Activated CD8-positive, alpha-beta T cell treated with anti-CD3 and anti-CD28 coated beads for 36 hours (primary cell): ENCODE measurements around the gene SLC29A1. TPM values are rescaled to one million over a fixed set of nuclear protein-coding genes. Genes with fewer than 3 reads are reported as not detected.
A peak's percentile ranks its signal among the peaks of the same experiment; 100 is the strongest.

Experiments used
- ATAC-seq: fragments of 200-7000 bp; cut with Tn5 transposase; one replicate; pipeline ENCODE4 v1.10.0; 2021; ENCODE audit warnings: mild to moderate bottlenecking, moderate library complexity
- CTCF ChIA-PET: fragments of 350-600 bp; sonication (Branson Sonifier 250); formaldehyde crosslinking; loops from one replicate; lab custom pipeline; 2021; ENCODE audit warnings: antibody characterized with exemption; lab: Charles Lee
- POLR2A ChIA-PET: fragments of 350-600 bp; sonication (Branson Sonifier 250); formaldehyde crosslinking; loops from one replicate; lab custom pipeline; 2021; ENCODE audit warnings: antibody characterized with exemption; lab: Charles Lee
- DNase-seq: peaks from one replicate; pipeline ENCODE4 v3.0.0-alpha.2; 2020
- H3K27ac Mint-ChIP-seq: one replicate; pipeline ENCODE4 v1.8.0; 2021; ENCODE audit warnings: mild to moderate bottlenecking, mixed read lengths
- H3K27me3 Mint-ChIP-seq: one replicate; pipeline ENCODE4 v1.8.0; 2021; ENCODE audit warnings: mixed read lengths
- H3K36me3 Mint-ChIP-seq: one replicate; pipeline ENCODE4 v1.8.0; 2021; ENCODE audit warnings: low read depth, mixed read lengths
- H3K4me1 Mint-ChIP-seq: one replicate; pipeline ENCODE4 v1.8.0; 2021; ENCODE audit warnings: low read depth, mixed read lengths
- H3K4me3 Mint-ChIP-seq: one replicate; pipeline ENCODE4 v1.8.0; 2021; ENCODE audit warnings: mild to moderate bottlenecking, moderate library complexity, mixed read lengths
- H3K9me3 Mint-ChIP-seq: one replicate; pipeline ENCODE4 v1.8.0; 2021; ENCODE audit warnings: mixed read lengths
- intact Hi-C: fragments of 100-400 bp; cut with micrococcal nuclease; formaldehyde crosslinking; loops from one replicate; pipeline ENCODE4 v1.10.0; 2022
- total RNA-seq, 2 experiments: library from RNA; stranded (reverse); gene quantifications; one replicate each; pipeline ENCODE4 v1.2.3, GENCODE V29; 2021
- TF ChIP-seq, protein P1 (sequence below): fragments of 200-600 bp; IDR thresholded peaks from one replicate; pipeline ENCODE4 v1.8.0; 2022; ENCODE audit warnings: antibody characterized with exemption, mild to moderate bottlenecking

SLC29A1 gene
- total RNA-seq, 2 experiments from 2014 or later = 56.1 to 57.4 TPM

DNA sequence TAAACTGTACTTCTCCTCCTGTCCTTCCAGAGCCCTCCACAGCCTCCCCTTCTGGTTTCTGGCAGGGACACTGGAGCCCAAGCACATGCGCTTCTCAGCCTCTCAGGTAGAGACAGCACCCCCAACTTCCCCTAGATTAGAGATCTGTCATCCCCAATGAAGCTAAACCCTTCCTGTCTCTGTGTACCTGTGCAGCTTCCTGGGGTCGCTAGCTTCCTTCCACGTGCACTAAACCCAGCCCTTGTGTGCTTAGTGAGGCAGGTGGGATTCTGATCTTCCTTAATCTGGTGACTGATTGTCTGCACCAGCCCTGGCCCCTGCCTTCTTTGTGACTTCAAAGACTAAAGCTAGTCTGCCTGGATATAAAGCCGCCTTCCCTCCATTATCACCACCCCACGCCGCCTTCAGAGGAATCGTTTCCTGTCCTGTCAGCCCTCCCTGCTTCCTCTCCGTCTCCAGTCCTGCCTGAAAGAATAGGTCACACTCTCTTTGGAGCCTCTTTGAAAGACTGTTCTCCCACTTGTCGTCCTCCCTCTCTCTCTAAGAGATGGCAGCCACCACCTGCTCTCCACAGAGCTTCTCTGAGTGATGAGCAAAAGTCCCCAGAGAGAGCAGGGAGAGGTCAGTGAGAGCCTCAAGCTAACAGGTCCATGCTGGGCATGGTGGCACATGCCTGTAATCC lies 37.3 kb upstream of the SLC29A1 start:
- ChIA-PET POLR2A (interaction anchor here (0.6 to 1.7 kb wide), 4 partner anchors 9 to 61 kb away, joined by 3 to 9 read pairs (median 3); partner anchors contain the start of gene HSP90AB1), CTCF (interaction anchor here (1.0 to 4.1 kb wide), 7 partner anchors 13 to 90 kb away, joined by 3 to 15 read pairs (median 5); partner anchors contain the start of gene SLC35B2)
- intact Hi-C loops = no loop called here
- ATAC-seq = peak; percentile 71
- peaks cover 17% of the 10 kb centered on the region for H3K4me1 Mint-ChIP-seq
- TF ChIP-seq, protein P1, sequence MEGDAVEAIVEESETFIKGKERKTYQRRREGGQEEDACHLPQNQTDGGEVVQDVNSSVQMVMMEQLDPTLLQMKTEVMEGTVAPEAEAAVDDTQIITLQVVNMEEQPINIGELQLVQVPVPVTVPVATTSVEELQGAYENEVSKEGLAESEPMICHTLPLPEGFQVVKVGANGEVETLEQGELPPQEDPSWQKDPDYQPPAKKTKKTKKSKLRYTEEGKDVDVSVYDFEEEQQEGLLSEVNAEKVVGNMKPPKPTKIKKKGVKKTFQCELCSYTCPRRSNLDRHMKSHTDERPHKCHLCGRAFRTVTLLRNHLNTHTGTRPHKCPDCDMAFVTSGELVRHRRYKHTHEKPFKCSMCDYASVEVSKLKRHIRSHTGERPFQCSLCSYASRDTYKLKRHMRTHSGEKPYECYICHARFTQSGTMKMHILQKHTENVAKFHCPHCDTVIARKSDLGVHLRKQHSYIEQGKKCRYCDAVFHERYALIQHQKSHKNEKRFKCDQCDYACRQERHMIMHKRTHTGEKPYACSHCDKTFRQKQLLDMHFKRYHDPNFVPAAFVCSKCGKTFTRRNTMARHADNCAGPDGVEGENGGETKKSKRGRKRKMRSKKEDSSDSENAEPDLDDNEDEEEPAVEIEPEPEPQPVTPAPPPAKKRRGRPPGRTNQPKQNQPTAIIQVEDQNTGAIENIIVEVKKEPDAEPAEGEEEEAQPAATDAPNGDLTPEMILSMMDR = no peak
- no peaks in the 10 kb centered on the region for H3K27me3 Mint-ChIP-seq
- H3K4me3 Mint-ChIP-seq = no peak overlapping the region
- no peaks in the 10 kb centered on the region for H3K36me3 Mint-ChIP-seq
- peak overlapping the region; percentile 75 for H3K27ac Mint-ChIP-seq
- DNase-seq = no peak
- H3K9me3 Mint-ChIP-seq = no peaks in the 10 kb centered on the region

DNA sequence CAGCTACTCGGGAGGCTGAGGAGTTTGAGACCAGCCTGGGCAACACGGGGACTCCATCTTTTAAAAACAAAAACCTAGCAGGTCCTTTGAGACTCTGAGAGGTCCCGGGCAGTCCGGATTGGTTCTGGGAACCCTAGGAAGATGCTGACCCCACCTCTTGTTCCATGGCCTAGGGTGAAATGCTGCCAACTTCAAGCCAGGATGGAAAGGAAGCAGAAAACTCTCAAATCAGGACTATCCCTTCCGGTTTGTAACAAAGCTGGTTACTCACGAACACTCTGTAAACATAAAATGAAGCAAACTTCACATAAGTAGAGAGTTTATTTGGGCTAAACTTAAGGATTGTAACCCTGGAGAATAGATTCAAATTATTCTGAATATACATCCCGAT lies 36.8 kb upstream of the SLC29A1 start:
- no peaks in the 10 kb centered on the region for H3K36me3 Mint-ChIP-seq
- H3K27ac Mint-ChIP-seq = no peak overlapping the region
- H3K9me3 Mint-ChIP-seq = no peaks in the 10 kb centered on the region
- H3K4me1 Mint-ChIP-seq = peaks cover 17% of the 10 kb centered on the region
- H3K4me3 Mint-ChIP-seq = no peak overlapping the region
- ATAC-seq = no peak
- ChIA-PET CTCF (interaction anchor here (1.0 to 4.1 kb wide), 7 partner anchors 14 to 90 kb away, joined by 3 to 15 read pairs (median 5); partner anchors contain the start of gene SLC35B2), POLR2A (interaction anchor here (1.7 kb wide), 1 partner anchor 60 kb away, joined by 9 read pairs; the partner anchor contains the start of gene HSP90AB1)
- intact Hi-C loops = no loop called here
- no peak for DNase-seq
- TF ChIP-seq, protein P1 = no peak
- no peaks in the 10 kb centered on the region for H3K27me3 Mint-ChIP-seq

DNA sequence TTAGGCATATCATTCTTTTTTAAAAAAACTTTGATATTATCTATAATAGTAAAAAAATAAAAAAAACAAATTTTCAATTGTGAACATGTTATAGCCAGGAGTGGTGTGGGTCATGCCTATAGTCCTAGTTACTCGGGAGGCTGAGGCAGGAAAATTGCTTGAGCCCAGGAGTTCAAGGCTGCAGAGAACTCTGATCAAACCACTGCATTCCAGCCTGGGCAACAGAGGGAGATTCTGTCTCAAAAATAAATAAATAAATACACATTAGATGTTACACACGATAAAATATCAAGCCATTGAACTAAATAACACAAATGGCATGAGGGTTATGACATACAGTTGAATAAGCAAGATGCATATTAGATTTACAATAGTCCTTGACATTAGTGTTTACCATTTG lies 34.6 kb upstream of the SLC29A1 start:
- intact Hi-C loops = no loop called here

DNA sequence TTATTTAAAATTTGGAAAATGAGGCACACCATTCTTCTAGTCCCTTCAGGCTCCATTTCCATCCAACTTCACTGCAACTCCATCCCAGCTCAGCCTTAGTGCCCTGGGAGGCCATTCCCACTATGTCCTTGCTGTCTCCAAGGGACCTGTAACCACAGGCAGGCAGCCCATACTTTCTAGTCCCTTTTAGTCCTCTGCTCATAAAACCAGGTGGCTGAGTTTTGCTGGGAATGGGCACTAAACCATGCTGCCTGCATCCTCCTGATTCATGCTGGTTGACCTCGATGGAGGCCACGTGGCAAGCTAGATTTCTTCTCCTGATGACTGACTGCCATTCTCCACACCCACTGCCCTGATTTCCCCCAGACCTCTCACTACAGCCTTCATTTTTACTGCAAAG lies 34.1 kb upstream of the SLC29A1 start:
- ATAC-seq (peak; percentile 12), DNase-seq (no peak)
- TF ChIP-seq, protein P1 = no peak
- no peak overlapping the region for H3K27ac Mint-ChIP-seq
- no peaks in the 10 kb centered on the region for H3K27me3 Mint-ChIP-seq
- no peaks in the 10 kb centered on the region for H3K36me3 Mint-ChIP-seq
- CTCF ChIA-PET = interaction anchor here (0.8 to 5.2 kb wide), 7 partner anchors 12 to 56 kb away, joined by 3 to 26 read pairs (median 3); partner anchors contain the start of gene SLC29A1
- POLR2A ChIA-PET = interaction anchor here (1.0 to 1.1 kb wide), 2 partner anchors 12 to 24 kb away, joined by 3 read pairs; no protein-coding TSS in a partner anchor
- peaks cover 17% of the 10 kb centered on the region for H3K4me1 Mint-ChIP-seq
- H3K4me3 Mint-ChIP-seq = no peak overlapping the region
- no peaks in the 10 kb centered on the region for H3K9me3 Mint-ChIP-seq
- intact Hi-C loops = no loop called here

More for the DNA sequence above, 34.6 kb upstream of the SLC29A1 start:
- ChIA-PET CTCF (interaction anchor here (1.0 to 5.2 kb wide), 5 partner anchors 16 to 57 kb away, joined by 3 to 26 read pairs (median 3); partner anchors contain the start of gene SLC29A1), POLR2A (interaction anchor here (1.1 kb wide), 1 partner anchor 24 kb away, joined by 3 read pairs; no protein-coding TSS in a partner anchor)
- ATAC-seq (no peak), DNase-seq (no peak)
- H3K27ac Mint-ChIP-seq = no peak overlapping the region
- no peak overlapping the region for H3K4me3 Mint-ChIP-seq
- H3K36me3 Mint-ChIP-seq = no peaks in the 10 kb centered on the region
- H3K9me3 Mint-ChIP-seq = no peaks in the 10 kb centered on the region
- no peaks in the 10 kb centered on the region for H3K27me3 Mint-ChIP-seq
- TF ChIP-seq, protein P1 = no peak
- peaks cover 17% of the 10 kb centered on the region for H3K4me1 Mint-ChIP-seq

DNA sequence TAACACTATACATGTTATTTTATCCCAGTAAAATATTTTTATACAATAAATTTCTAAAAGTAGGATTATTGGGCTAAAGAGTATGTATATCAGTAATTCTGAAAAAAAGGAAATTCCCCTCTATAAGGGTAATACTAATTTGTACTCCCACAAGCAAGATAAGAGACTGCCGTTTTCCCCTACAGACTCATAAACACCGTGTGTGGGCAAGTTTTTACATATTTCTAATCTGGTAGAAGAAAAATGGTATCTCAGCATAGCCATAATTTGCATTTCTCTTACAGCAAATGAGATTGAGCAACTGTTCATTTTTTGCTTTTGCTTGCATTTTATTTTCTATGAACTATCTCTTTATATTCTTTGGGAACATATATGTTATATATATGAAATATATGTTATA lies 32.7 kb upstream of the SLC29A1 start:
- peaks cover 14% of the 10 kb centered on the region for H3K4me1 Mint-ChIP-seq
- ATAC-seq (peak; percentile 67), DNase-seq (no peak)
- TF ChIP-seq, protein P1 = no peak
- intact Hi-C loops = no loop called here
- H3K36me3 Mint-ChIP-seq = no peaks in the 10 kb centered on the region
- H3K27me3 Mint-ChIP-seq = no peaks in the 10 kb centered on the region
- ChIA-PET POLR2A (no interaction called here), CTCF (interaction anchor here (1.2 to 5.2 kb wide), 2 partner anchors 12 to 18 kb away, joined by 3 to 26 read pairs; no protein-coding TSS in a partner anchor)
- no peaks in the 10 kb centered on the region for H3K9me3 Mint-ChIP-seq
- no peak overlapping the region for H3K4me3 Mint-ChIP-seq
- no peak overlapping the region for H3K27ac Mint-ChIP-seq
